Stomach (tissue), 9 donors: ENCODE measurements around the gene TM4SF5. TPM values are rescaled to one million over a fixed set of nuclear protein-coding genes. Genes with fewer than 3 reads are reported as not detected.

Experiments used
- DNase-seq, 2 donors: peaks; one replicate each; pipeline versions ENCODE4 v3.0.0 to v3.0.0-alpha.2; 2013 to 2019
- H3K27ac ChIP-seq, 5 donors: fragments of 200-600 bp in 4 of 5; sonication (generic) in 4 of 5; one replicate each; pipeline ENCODE4 v1.5.1; 2013 to 2019; ENCODE audit warnings: mild to moderate bottlenecking in 1 of 5, moderate library complexity in 1 of 5
- H3K27me3 ChIP-seq, 3 donors: fragments of 200-600 bp; sonication (generic); one replicate each; pipeline ENCODE4 v1.5.1; 2017 to 2019; ENCODE audit warnings: mixed run types in 1 of 3
- H3K36me3 ChIP-seq, 4 donors: fragments of 200-600 bp; sonication (generic); 1 replicate in 3 of 4; 2 replicates in 1 of 4; pipeline ENCODE4 v1.5.1; 2016 to 2019
- H3K4me1 ChIP-seq, 4 donors: fragments of 200-600 bp; sonication (generic); one replicate each; pipeline ENCODE4 v1.5.1; 2016 to 2019
- H3K4me3 ChIP-seq, 4 donors: fragments of 200-600 bp; sonication (generic) in 3 of 4; one replicate each; pipeline ENCODE4 v1.5.1; 2016 to 2019; ENCODE audit warnings: mild to moderate bottlenecking in 1 of 4
- H3K9me3 ChIP-seq, 4 donors: fragments of 200-600 bp; sonication (generic); one replicate each; pipeline ENCODE4 v1.5.1; 2016 to 2019
- EP300 ChIP-seq: sonication (generic); formaldehyde crosslinking; IDR thresholded peaks from one replicate; pipeline ENCODE4 v1.6.1; 2017; ENCODE audit warnings: antibody characterized with exemption
- POLR2A ChIP-seq, 4 donors: fragments of 450-650 bp; IDR thresholded peaks; one replicate each; pipeline ENCODE4 v1.6.1; 2016; ENCODE audit warnings: antibody characterized with exemption in 4 of 4, control low read depth in 2 of 4, mild to moderate bottlenecking in 1 of 4, moderate library complexity in 1 of 4
- POLR2AphosphoS5 ChIP-seq, 3 donors: sonication (generic); formaldehyde crosslinking; IDR thresholded peaks; one replicate each; pipeline ENCODE4 v1.6.1; 2016; ENCODE audit warnings: antibody characterized with exemption in 3 of 3
- WGBS, 5 donors: extraction: QIAGEN DNeasy Blood & Tissue Kit in 3 of 5; methylation state at CpG; one replicate each; pipeline versions ENCODE4 v1.1.5 to v1.1.7; 2013 to 2018; 5-methylcytosine and 5-hydroxymethylcytosine counted together
- intact Hi-C: fragments of 100-400 bp; cut with DNase I; formaldehyde crosslinking; loops from one replicate; pipeline ENCODE4 v1.15.1; 2023; ENCODE audit warnings: low total_unique reads
- polyA plus RNA-seq, 3 donors: library from polyadenylated mRNA; stranded (reverse); fragments of 200-250 nt; gene quantifications; one replicate each; pipeline ENCODE4 v1.2.3, GENCODE V29; 2013
- total RNA-seq, 5 donors: library from RNA; depleted of rRNA; stranded (reverse); fragments of >200 nt; gene quantifications; one replicate each; pipeline versions ENCODE4 v1.1.0 to v1.2.3, GENCODE V29; 2014 to 2016
- TF ChIP-seq, protein P1 (sequence below), 7 experiments: fragments of 450-650 bp in 4 of 7; fragments of 200-600 bp in 3 of 7; sonication (generic) in 3 of 7; IDR thresholded peaks; one replicate each; pipeline ENCODE4 v1.5.1; 2016 to 2019; ENCODE audit warnings: antibody characterized with exemption in 7 of 7, control low read depth in 2 of 7, mild to moderate bottlenecking in 1 of 7
- donor health status: healthy with polysubstance abuse.
- donor health status: Bipolar disorder and iron deficiency.
- donor health status: healthy.

TM4SF5 gene
- total and polyA plus RNA-seq, 8 donors, result 2.3 to 199 (median 7.9) TPM; not detected in 2

DNA sequence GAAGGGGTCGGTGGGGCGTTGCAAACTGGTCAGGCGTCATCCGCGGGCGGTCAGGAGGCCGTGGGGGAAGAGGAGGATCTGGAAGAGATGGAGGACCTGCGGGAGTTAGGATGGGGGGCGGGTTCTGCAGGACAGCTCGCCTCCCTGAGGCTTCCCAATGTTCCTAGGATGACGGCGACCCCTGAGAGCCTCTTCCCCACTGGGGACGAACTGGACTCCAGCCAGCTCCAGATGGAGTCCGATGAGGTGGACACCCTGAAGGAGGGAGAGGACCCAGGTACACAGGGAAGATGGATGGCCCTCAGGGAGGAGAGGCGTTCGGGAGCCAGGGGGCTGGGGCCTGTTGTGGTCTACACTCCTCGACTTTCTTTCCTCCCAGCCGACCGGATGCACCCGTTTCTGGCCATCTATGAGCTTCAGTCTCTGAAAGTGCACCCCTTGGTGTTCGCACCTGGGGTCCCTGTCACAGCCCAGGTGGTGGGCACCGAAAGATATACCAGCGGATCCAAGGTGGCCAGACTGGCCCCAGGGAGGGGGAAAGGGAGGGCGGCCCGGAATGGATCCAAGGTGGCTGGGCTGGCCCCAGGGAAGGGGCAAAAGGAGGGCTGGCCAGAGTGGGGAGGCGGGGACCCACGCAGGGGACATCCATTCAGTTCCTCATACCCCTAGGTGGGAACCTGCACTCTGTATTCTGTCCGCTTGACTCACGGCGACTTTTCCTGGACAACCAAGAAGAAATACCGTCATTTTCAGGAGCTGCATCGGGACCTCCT is 36.1 kb downstream of the TM4SF5 start:
- no peak for DNase-seq
- Histone ChIP-seq H3K4me1 (peaks cover 12 to 26% (median 23%) of the 10 kb centered on the region in 4 donors), H3K4me3 (peak overlapping the region; percentile 83 to 95 (median 85)), H3K27me3 (no peaks in the 10 kb centered on the region), H3K9me3 (no peaks in the 10 kb centered on the region), H3K36me3 (peaks cover 0 to 27% (median 19%) of the 10 kb centered on the region in 4 donors), H3K27ac (peak overlapping the region in 4 of 5 donors; percentile 81 to 84 (median 82))
- WGBS, 5 donors, result 14 to 31% (median 24%) methylated on average over 25 to 32 of the region's 32 CpGs
- TF ChIP-seq, protein P1, sequence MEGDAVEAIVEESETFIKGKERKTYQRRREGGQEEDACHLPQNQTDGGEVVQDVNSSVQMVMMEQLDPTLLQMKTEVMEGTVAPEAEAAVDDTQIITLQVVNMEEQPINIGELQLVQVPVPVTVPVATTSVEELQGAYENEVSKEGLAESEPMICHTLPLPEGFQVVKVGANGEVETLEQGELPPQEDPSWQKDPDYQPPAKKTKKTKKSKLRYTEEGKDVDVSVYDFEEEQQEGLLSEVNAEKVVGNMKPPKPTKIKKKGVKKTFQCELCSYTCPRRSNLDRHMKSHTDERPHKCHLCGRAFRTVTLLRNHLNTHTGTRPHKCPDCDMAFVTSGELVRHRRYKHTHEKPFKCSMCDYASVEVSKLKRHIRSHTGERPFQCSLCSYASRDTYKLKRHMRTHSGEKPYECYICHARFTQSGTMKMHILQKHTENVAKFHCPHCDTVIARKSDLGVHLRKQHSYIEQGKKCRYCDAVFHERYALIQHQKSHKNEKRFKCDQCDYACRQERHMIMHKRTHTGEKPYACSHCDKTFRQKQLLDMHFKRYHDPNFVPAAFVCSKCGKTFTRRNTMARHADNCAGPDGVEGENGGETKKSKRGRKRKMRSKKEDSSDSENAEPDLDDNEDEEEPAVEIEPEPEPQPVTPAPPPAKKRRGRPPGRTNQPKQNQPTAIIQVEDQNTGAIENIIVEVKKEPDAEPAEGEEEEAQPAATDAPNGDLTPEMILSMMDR (IDR thresholded peaks at IDR 0.05), result no peak
- TF ChIP-seq POLR2AphosphoS5 (IDR thresholded peaks at IDR 0.05), result no peak
- TF ChIP-seq POLR2A (IDR thresholded peaks at IDR 0.05), result no peak
- no peak for TF ChIP-seq EP300
- intact Hi-C loops, result no loop called here

DNA sequence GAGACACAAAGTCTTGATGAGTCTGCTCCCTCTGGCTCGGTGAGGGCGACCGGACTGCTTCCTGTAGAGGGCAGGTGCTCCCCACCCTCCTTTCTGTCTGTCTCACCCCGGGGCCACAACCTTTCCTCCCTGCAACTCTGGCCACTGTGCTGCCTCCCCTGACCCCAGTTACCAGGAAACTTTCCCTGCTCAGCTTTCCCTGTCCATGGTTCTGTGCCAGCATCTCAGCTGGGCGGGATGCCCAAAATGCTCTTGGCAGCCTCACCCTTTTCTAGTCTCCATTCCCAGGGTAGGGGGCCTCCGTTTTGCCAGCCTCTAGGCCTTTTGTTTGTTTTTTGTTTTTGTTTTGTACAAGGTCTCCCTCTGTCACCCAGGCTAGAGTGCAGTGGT is 36.7 kb downstream of the TM4SF5 start:
- Histone ChIP-seq H3K27me3 (no peaks in the 10 kb centered on the region), H3K27ac (peak overlapping the region in 1 of 5 donors; percentile 83), H3K9me3 (no peaks in the 10 kb centered on the region), H3K36me3 (peaks cover 0 to 27% (median 19%) of the 10 kb centered on the region in 4 donors), H3K4me3 (peak overlapping the region; percentile 83 to 95 (median 85)), H3K4me1 (peaks cover 12 to 26% (median 23%) of the 10 kb centered on the region in 4 donors)
- TF ChIP-seq POLR2AphosphoS5 (IDR thresholded peaks at IDR 0.05), result no peak
- TF ChIP-seq EP300, result no peak
- no peak for TF ChIP-seq POLR2A (IDR thresholded peaks at IDR 0.05)
- WGBS, 5 donors, result 19 to 55% (median 30%) methylated on average over 6 of the region's 6 CpGs
- peak; percentile 48 to 80 for DNase-seq
- intact Hi-C loops, result no loop called here

DNA sequence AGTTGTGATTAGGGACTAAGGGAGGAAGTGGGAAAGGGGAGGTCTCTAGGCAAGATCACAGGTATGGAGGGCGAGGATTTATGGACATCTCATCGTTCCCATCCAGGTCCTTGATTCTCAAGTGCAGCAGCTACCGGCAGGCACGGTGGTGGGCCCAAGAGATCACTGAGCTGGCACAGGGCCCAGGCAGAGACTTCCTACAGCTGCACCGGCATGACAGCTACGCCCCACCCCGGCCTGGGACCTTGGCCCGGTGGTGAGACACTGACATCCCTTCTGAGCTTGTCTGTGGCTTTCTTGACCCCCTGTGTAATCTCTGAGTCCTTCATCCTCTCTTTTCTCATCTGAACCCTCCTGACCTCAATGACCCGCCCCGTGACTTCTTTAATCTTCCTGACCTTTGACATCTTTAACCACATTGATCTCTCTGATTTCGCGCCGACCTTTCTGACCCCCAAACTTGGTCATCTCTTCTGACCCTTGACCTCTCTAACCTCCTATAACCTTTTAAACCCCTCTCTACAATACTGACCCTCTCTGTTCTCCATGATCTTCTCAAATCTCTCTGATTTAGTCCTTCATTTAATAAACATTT is 39.1 kb downstream of the TM4SF5 start:
- Histone ChIP-seq H3K27ac (no peak overlapping the region), H3K36me3 (peaks cover 3 to 44% (median 34%) of the 10 kb centered on the region in 4 donors), H3K9me3 (no peaks in the 10 kb centered on the region), H3K4me3 (no peak overlapping the region), H3K27me3 (no peaks in the 10 kb centered on the region), H3K4me1 (peaks cover 12 to 24% (median 23%) of the 10 kb centered on the region in 4 donors)
- WGBS, 5 donors, result 64 to 79% (median 76%) methylated on average over 12 to 13 of the region's 13 CpGs
- DNase-seq, result no peak
- intact Hi-C loops, result loop anchor here (10.0 kb wide), 1 partner anchor 64 kb away; no protein-coding TSS in a partner anchor
- TF ChIP-seq POLR2A (IDR thresholded peaks at IDR 0.05), result no peak
- TF ChIP-seq, protein P1 (IDR thresholded peaks at IDR 0.05), result no peak
- no peak for TF ChIP-seq POLR2AphosphoS5 (IDR thresholded peaks at IDR 0.05)
- TF ChIP-seq EP300, result no peak

DNA sequence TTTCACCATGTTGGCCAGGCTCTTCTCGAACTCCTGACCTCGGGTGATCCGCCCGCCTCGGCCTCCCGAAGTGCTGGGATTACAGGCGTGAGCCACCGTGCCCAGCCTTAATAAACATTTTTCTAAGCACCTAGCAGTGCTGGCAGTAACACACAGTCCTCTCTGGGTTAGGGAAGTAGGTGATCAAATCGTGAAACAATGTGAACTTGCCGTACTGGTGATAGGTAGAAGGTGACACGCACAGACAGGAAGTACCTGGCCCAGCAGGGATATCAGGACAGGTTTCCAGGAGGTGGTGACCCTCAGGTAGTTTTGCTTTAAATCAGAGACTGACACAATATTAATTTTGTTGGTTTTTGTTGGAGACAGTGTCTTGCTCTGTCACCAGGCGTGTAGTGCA is 39.8 kb downstream of the TM4SF5 start:
- no peak overlapping the region for H3K4me3 ChIP-seq
- TF ChIP-seq, protein P1 (IDR thresholded peaks at IDR 0.05), result no peak
- TF ChIP-seq POLR2AphosphoS5 (IDR thresholded peaks at IDR 0.05), result no peak
- no peak for TF ChIP-seq EP300
- no peak for TF ChIP-seq POLR2A (IDR thresholded peaks at IDR 0.05)
- H3K27ac ChIP-seq, result no peak overlapping the region
- 82 to 95% (median 93%) methylated on average over 12 of the region's 12 CpGs for WGBS, 5 donors
- intact Hi-C loops, result loop anchor here (10.0 kb wide), 1 partner anchor 63 kb away; no protein-coding TSS in a partner anchor
- DNase-seq, result no peak
- H3K9me3 ChIP-seq, result no peaks in the 10 kb centered on the region
- no peaks in the 10 kb centered on the region for H3K27me3 ChIP-seq
- H3K4me1 ChIP-seq, result peaks cover 12 to 18% (median 17%) of the 10 kb centered on the region in 4 donors
- H3K36me3 ChIP-seq, result peaks cover 9 to 51% (median 40%) of the 10 kb centered on the region in 4 donors
